Fibroblast of skin of scalp (primary cell): ENCODE measurements around the gene CCDC85C. TPM values are rescaled to one million over a fixed set of nuclear protein-coding genes. Genes with fewer than 3 reads are reported as not detected.

Source experiments
- DNase-seq: peaks from one replicate; pipeline ENCODE4 v3.0.0-alpha.2; 2013
- polyA plus RNA-seq, 2 experiments: library from polyadenylated mRNA; unstranded; fragments of 120-200 nt; gene quantifications; one replicate each; pipeline ENCODE4 v1.2.1, GENCODE V29; 2013; ENCODE audit not compliant: insufficient read length in 2 of 2

CCDC85C gene
- 9.9 TPM for polyA plus RNA-seq (2013, experiment 1 of 2; ENCODE audit: insufficient read length)
- polyA plus RNA-seq (2013, experiment 2 of 2; ENCODE audit: insufficient read length), result 11.2 TPM

DNA sequence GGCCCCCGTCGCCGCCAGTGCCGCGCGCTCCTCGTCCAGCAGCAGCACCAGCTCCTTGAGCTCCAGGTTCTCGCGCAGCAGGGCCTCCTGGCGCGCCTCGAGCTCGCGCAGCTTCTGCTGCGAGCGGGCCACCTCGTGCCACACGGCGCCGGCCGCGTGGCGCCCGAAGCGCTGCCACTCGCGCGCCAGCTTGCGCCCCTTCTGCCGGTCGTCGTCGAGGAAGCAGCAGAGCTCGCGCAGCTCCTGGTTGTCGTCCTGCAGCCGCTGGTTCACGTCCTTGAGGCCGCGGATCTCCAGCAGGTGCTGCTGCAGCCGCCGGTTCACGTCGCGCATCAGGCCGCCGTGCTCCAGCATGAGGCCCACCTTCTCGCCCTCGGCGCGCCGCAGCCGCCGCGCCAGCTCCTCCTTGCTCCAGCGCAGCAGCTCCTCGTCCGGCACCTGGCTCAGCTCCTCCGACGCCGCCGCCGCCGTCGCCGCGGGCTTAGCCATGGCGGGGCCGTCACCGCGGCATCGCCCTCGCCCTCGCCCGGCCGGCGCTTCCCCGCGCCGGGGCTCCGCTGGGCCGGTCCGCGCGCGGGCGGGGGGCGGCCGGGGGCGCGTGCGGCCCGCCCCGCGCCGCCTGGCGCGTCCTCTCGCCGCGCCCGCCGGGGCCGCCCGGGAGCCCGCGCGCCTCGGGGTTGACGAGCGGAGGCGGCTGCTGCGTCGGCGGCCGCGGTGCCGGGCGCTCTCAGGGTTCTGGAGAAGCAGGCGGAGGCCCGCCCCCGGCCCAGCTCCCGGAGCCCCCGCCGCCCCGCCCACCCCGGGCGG lies at the start of gene CCDC85C:
TSS of gene CCDC85C (minus strand) at position 737 of the 807 bp plus-strand sequence. CDS start at position 489, 248 bp downstream.
- DNase-seq, result peak; percentile 26

DNA sequence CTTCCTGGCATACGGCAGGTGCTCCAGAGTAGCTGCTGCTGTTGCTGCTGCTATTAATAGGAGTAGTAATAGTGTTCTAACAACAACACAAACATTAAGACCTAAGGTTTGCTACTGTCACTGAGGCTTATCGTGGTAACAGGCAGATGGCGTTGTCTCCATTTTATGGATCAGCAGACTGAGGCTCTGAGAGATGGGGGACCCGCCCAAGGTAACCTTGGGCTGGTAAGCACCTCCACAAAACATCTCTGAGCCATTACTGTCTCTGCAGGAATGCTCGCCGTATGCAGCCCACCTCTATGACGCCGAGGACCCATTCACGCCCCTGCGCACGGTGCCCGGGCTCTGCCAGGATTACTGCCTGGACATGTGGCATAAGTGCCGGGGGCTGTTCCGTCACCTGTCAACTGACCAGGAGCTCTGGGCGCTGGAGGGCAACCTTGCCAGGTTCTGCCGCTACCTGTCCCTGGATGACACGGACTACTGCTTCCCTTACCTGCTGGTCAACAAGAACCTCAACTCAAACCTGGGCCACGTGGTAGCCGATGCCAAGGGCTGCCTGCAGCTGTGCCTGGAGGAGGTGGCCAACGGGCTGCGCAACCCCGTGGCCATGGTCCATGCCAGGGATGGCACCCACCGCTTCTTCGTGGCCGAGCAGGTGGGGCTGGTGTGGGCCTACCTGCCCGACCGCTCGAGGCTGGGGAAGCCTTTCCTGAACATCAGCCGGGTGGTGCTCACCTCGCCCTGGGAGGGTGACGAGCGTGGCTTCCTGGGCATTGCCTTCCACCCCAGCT lies 48.1 kb upstream of the CCDC85C start:
- DNase-seq, result no peak

DNA sequence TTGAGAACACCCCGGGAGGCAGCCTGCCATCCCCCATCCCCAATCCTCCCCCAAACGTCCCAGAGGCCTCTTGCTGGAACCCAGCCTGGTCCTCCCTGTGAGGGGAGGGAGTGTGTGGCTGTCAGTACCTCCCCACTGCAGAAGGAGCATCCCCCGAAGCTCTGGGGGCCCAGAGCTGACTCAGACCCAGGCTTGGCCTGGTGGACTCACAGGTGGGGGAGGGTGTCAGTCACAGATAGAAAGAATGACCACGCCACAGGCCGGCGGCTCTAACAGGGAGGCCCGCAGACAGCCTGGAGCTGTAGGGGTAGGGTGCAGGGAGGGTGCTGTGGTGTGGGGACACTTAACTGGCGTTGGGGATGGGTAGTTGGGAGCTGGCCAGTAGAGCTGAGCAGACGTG lies 46.2 kb upstream of the CCDC85C start:
- DNase-seq, result peak; percentile 25

GRCh38 chr14:99649643-99650042 lies 45.6 kb upstream of the CCDC85C start:
- no peak for DNase-seq

GRCh38 chr14:99649219-99649618 lies 45.2 kb upstream of the CCDC85C start:
- DNase-seq, result peak; percentile 65

DNA sequence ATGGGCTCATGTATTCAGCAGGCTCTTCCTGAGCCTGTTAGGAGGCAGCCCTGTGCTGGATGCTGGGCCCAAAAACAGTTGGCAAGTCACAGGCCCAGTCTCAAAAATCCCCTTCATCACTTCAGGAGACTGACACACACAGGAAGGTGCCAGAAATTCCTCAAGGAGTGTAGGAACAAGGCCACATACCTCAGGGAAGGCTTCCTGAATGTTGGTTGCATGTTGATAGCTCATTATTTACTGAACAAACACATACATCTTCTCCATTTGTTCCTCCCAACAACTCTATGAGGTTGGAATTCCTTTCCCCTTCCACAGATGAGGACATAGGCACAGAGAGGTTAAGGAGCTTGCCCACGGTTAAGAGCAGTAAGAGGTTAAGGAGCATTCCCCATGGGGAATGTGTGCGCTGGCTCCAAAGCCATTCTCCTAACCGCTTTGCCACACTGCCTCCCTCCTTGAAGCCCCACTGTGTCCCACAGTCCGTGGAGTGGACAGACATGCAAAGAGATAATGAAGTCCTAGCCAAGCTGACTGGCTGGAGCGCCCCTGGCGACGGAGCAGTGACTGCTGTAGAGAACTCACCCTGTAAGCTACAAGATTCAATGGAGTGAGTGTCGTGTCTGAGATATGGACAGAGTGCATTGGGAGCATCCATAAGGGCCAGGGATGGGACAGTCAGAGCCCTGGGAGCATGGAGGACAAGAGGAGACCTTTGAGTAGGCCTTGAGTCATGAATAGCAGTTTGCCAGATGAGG lies 44.2 kb upstream of the CCDC85C start:
- no peak for DNase-seq

DNA sequence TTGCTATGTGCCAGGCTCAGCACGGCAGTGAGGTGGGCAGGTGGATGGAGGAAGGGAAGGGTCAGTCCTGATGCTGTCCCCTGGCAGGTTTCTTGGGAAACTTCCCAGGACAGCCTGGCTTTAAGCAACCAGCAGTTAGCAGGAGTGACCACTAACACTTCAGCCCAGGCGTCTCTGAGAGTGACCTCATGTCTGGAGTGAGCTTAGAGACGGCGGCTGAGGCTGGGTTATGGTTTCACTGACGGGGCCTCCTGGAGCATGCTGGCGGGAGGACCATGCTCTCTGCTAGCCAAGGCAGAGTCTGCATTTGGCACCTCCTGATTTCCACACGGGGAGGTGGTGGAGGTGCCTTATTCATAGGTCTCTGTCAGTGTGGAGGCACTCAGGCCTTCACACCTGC lies 43.4 kb upstream of the CCDC85C start:
- no peak for DNase-seq

- DNase-seq, result no peak
Measured at GRCh38 chr14:99645545-99646505, 41.8 kb upstream of the CCDC85C start.

- DNase-seq, result no peak
Measured at GRCh38 chr14:99644723-99645544, 40.9 kb upstream of the CCDC85C start, which contains the start of gene HHIPL1. Gene HHIPL1, plus strand, starts transcription at chr14:99645129. Its CDS starts 79 bp downstream, at chr14:99645208.

DNA sequence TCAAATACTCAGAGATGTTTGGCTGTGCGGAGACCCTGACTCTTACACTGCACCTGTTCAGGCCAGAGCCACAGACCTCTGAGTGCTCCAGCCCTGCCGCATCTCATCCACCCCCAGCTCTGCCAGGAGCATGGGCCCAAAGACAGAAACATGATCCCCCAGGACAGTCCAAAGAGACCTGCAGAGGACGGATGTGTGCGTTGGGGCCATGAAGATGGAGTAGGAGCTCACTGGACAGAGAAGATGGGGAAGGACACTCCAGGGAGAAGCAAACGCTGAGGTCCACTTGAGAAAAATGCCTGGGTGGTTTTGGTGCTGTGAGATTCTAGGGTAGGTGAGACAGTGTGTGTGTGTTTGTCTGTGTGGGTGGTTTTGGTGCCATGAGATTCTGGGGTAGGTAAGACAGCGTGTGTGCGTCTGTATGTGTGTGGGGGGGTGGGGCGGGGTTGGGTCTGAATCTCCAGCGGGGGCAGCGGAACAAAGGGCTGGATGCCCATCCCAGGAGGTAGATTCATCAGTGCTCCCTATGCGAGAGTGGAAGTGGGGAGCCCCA lies 40.1 kb upstream of the CCDC85C start:
- no peak for DNase-seq

GRCh38 chr14:99643343-99643742 lies 39.3 kb upstream of the CCDC85C start:
- DNase-seq, result no peak

- peak; percentile 56 for DNase-seq
Measured at GRCh38 chr14:99642771-99643170, 38.8 kb upstream of the CCDC85C start.

- no peak for DNase-seq
Measured at GRCh38 chr14:99637624-99638023, 33.6 kb upstream of the CCDC85C start.

- no peak for DNase-seq
Measured at GRCh38 chr14:99636487-99636886, 32.5 kb upstream of the CCDC85C start.

- no peak for DNase-seq
Measured at GRCh38 chr14:99635116-99635515, 31.1 kb upstream of the CCDC85C start.

DNA sequence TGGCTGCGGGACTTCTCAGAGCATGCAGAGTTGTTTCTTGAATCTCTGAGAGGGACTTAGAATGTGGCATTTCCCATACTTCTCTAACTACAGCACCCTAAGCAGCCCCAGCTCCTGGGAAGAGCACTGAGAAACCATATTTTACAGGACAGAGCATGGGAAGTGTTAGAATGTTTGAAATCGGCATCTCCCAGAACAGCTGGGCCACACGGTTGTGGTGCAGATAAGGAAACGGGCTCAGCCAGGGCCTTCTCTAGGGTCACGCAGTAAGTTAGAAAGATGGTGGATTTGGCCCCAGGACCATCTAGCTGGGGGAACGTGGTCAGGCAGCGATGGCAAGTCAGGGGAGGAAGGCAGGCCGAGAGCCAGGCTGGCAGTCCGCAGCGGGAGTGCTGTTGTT lies 30.4 kb upstream of the CCDC85C start:
- no peak for DNase-seq

DNA sequence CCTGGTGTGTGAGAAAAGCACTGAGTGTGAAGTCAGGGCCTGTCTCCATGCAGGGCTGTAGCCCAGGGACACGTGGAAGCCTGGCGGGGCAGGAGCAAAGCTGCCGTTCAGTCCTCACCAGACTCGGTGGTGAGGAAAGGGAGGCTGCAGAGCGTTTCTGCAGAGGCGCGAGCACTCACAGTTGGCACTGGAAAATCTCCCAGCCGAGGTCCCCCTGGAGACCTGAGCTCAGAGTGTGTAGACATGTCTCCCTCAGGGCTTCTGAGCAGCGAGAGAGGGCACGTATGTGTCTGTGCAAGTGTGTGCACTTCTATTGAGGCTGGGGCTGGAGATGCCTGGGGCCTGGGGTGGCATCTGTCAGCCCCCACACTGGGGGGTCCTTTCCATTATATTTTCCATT lies 29.9 kb upstream of the CCDC85C start:
- no peak for DNase-seq

DNA sequence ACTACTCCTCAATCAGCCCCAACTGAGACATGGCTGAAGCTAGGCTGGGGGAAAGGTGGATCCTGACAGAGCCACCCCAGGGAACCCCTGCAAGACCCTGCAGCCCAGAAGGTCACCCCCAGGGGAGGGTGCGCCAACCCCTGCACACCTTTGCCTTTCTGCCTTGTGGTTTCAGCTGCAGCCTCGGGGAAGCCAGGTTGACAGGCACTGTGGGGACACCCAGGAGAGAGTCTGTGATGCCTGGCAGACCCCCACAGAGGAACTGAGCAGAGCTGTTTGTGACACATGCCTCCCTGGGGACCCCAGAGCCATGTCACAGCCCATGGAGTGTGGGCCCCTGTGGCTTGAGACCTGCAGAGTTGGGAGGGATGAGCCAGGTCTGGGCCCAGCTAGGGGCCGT lies 29.1 kb upstream of the CCDC85C start:
- DNase-seq, result no peak

GRCh38 chr14:99632410-99633035 lies 28.5 kb upstream of the CCDC85C start:
- no peak for DNase-seq

GRCh38 chr14:99630202-99630601 lies 26.2 kb upstream of the CCDC85C start:
- no peak for DNase-seq
